SKM-1 treated with dmso at 0.1 percent for 144 hours (cell line): ENCODE data around the gene RAB27A.

ENCODE experiments used
- DNase-seq: peaks from one replicate; lab custom pipeline; 2025; ENCODE audit not compliant: unreplicated experiment; lab: John Stamatoyannopoulos, UW

RAB27A gene

GRCh38 chr15:55230051-55230670, 59.5 kb downstream of the RAB27A start:
- DNase-seq, result no peak

- DNase-seq, result no peak
Observed at GRCh38 chr15:55226127-55226526, 63.5 kb downstream of the RAB27A start.

- DNase-seq, result peak; percentile 92
Observed at GRCh38 chr15:55224892-55225291, 64.7 kb downstream of the RAB27A start.

- peak; percentile 91 for DNase-seq
Observed at GRCh38 chr15:55222588-55222987, 67.0 kb downstream of the RAB27A start.

DNA sequence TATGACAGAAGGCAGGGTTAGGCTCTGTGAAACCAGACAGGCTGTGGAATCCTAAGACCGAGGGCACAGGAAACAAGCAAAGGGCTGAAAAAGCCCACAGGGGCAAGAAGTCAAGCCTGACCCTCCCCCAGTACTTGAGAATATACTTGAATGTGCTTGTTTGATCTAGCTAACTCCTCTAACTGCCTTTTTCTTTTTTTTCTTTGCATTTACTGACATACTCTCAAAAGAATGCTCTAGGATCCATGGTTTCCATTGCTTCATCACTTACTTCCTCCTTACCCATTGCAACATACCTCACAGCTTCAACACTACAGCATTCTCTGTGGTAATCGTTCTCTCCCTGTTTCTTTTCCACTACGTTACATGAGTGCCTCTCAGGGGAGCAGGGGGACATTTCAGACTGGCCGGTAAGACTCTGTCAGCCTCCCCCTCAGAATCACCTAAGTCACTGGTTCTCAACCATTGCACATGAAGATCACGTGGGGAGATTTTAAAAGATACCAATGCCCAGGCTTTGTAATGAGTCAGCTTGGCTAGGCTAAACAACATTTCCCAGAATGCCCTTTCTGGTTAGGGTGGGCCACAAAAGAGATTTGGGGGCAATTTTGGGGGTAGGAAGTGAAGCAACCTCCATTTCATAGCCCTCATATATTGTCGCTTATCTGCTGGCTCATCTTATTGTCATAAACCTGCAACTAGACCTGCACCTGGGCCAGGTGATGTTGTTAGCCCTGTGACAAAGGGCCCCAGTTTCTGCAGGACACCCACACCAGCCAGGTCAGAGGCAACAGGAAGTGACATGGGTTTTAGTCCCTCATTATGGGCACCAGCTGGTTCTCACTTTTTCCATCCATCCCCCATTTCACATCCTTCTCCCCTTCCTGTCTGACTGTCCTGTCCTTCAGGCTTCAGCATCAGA, 68.3 kb downstream of the RAB27A start:
- peak; percentile 98 for DNase-seq

- DNase-seq, result no peak
Observed at GRCh38 chr15:55220606-55221005, 69.0 kb downstream of the RAB27A start.

DNA sequence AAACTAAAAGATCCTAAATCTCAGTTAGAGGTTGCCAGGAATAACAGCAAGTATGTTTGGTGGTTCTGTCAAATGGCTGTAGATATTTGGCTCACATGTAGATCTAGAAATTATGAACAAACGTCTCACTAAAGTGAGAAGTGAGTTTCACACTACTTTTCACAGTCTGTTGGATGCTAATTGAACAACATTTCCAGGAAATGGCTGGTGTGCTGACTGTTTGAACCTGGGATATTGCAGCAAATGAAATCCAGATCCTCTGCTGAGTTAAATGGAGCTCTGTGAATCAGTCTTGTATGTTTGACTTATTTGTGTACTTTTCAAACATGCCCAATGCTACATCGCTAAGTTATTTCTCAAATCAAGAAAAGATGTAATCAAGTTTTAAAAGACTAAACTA, 71.6 kb downstream of the RAB27A start:
- peak; percentile 24 for DNase-seq

- no peak for DNase-seq
Observed at GRCh38 chr15:55204464-55204863, 85.1 kb downstream of the RAB27A start.

DNA sequence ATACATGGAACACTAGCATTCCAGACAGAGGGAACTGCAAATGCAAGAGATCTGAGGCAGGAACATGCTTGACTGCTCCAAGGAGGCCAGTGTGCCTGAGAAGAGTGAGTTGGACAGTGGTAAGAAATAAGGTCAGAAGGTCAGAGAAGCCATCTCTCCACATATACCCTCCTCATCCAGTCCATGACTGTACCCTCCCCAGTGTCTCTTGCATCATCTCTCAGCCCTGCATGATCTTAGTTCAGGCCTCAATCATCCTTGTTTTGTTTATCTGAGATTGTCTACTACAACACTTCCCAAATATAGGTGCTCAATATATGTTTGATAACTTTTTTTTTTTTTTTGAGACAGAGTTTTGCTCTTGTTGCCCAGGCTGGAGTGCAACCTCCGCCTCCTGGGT, 87.4 kb downstream of the RAB27A start:
- no peak for DNase-seq

GRCh38 chr15:55198706-55199105, 90.9 kb downstream of the RAB27A start:
- no peak for DNase-seq

DNA sequence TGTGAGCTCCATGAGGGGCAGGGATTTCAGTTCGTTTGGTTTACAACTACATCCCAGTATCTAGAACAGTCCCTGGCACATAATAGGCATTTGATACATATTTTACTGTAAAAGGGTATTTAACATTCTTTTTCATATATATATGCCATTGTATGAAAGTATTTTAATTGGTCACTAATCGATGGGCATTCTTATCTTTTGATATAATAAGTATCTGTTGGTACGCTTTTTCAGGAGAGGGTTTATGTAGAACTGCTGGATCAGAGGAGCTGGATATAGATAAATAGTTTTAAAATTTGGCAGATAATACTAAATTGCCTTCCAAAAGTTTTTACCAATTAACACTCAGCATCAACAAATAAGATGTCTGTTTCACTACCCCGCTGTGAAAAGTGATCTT, 91.9 kb downstream of the RAB27A start:
- DNase-seq, result no peak

DNA sequence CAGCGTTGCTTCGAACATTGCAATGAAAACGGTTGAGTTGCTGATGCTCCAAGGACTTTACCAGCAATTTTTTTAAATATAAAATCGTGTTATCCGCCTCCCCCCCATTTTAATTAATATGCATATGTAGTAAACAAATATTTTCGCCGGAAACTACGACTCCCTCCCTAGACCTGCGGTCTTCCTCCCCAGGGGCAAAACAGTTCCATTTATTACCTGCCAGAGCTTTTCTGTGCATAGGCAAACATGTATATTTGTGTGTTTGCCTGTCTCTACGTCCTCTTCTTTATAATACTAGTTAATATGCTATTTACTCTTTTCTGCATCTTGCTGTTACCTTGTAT, 92.3 kb downstream of the RAB27A start:
- no peak for DNase-seq

DNA sequence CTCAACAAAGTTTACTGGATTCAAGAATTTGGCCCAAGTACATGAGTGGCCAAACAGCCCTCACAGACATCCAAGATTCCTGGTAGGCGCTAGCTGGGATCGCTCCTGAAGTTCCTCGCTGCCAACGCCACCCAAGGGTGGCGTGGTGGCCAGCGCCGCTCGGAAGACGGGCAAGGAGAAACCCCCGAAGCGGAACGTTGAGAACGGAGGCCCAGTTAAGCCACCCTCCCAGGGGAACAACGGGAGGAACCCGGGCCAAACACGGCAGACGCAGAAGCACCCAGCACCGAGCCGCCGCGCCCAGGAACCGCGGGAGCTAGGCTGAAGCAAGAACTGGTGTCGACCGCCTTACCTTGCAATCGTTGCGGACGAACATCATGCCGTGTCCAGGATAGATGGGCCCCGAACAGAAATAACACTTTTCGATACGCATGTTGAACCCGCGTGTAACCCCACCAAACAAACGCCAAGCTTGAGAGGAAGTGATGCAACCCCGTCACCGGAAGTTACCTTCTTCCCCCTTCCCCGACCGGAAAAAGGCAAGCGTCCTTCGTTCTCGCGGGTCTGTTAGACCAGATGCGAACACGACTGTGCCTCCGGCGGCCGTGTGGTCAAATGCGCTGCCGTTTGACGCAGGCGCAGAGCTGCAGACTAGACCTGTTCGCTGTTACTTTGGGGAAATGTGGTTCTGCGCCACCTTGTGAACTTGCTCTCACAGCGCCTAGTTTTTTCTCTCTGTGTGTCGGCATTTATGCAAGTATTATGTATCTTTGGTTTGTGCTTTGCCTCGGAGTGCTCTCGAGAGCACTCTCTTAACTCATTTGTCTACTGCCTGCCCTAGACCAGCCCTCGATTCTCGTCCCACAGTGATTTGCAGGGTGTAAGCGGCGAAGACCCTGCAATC, 92.9 kb downstream of the RAB27A start, which contains the start of gene RSL24D1:
TSS of gene RSL24D1 (minus strand) at position 484 of the 904 bp plus-strand sequence. CDS start at position 433, 51 bp downstream.
- peak; percentile 99 for DNase-seq

DNA sequence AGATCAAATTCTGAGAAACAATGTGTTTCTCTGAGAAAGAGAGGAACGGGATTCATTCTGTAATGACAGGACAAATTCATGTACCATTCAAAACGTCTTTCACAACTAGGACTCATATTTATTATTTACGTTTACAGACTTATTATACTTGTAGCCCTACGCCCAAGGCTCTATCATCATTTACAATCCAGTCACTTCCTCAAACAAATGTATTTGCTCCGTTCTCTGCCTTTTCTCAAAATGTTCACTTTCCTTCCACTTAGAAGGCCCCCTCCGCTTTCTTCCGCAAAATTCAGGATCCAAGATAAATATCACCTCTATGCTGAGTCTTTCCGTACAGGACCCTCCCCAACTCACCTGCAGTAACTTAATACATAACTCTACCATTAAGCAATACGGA, 93.6 kb downstream of the RAB27A start:
- peak; percentile 20 for DNase-seq

DNA sequence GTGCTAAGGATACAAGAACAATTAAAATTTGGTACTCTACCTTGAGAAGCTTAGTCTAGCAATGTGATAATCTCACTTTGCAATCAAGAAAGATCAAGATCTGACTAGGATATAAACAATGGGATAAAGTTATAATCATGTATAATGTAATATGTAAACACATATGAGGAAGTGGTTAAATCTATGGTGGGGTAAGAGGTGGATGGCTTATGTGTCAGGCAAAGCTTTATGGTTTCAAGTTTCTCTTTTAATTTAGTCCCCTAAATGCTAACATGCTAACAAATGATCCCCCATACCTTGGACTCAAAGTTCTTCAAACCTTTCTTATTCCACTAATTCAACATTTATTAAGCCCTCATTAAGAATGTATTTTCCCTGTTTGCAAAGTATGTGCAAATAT, 95.4 kb downstream of the RAB27A start:
- no peak for DNase-seq

DNA sequence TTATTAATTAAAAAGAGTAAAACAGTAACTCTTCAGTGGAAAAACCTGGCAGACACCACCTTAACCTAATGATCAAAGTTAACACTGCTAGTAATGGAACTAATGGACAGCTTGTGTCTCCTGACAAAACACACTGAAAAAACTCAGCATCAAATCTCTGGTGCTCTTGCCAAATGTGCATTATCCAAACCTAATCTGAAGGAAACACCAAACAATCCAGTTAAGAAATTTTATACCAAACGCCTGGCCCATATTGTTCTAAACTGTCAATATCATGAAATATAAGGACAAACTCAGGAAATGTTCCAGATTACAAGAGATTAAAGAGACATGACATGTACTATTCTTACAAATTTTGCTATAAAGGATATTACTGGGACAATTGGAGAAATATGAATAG, 103.3 kb downstream of the RAB27A start:
- DNase-seq, result no peak

DNA sequence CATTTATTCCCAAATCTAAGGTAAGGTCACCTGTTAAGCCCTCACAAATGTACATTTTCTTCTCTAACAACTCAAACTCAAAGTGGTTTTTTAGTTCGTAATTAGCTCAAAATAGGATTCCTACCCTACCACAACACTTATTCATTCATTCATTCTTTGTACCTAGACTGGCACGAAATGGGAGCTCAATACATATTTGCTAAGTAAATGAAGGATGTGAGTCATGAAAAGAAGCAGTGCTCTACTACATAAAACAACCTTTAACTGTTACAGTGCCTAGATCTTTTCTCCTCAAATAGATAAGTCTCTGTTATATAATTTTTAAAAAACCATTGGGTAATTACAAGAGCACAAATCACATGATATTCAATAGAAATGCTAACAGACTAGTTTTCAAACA, 105.9 kb downstream of the RAB27A start:
- DNase-seq, result no peak

GRCh38 chr15:55179141-55179540, 110.5 kb downstream of the RAB27A start:
- DNase-seq, result no peak

- DNase-seq, result no peak
Observed at GRCh38 chr15:55170361-55170760, 119.3 kb downstream of the RAB27A start.

GRCh38 chr15:55168350-55168974, 121.2 kb downstream of the RAB27A start:
- peak; percentile 62 for DNase-seq

DNA sequence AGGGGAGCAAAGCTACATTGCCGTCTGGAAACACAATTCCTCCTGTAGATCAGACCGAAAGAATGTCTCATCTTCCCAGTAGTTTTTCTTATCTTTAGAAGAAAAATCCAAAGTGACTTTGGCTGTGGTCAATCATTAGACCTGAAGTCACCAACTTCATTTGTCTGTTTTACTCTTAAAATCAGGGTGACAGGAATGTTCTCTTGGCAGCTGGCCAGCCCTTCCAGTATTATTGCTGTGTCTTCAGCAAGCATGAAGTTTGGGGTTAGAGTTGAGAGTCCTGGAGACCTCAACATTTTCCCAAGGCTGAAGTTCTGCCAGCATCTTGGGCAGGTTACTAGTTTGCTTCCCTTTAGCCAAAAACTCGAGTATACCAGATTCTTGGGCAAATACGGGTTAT, 125.3 kb downstream of the RAB27A start:
- no peak for DNase-seq
